Left lung (tissue), 10 donors: ENCODE data around the gene ATP5F1D. TPM values are rescaled to one million over a fixed set of nuclear protein-coding genes. Genes with fewer than 3 reads are reported as not detected.

Experiments used
- ATAC-seq: fragments of 200-7000 bp; cut with Tn5 transposase; one replicate; pipeline ENCODE4 v1.9.1; 2020; ENCODE audit warnings: moderate library complexity
- DNase-seq, 4 donors: peaks; one replicate each; pipeline ENCODE4 v3.0.0-alpha.2; 2013 to 2020
- H3K27ac ChIP-seq, 2 donors: fragments of 200-600 bp; sonication (generic) in 1 of 2; one replicate each; pipeline versions ENCODE4 v1.5.0 to v1.8.0; 2020 to 2021
- H3K27me3 ChIP-seq, 2 donors: fragments of 200-600 bp; sonication (generic) in 1 of 2; one replicate each; pipeline versions ENCODE4 v1.5.0 to v1.8.0; 2020 to 2021
- H3K36me3 ChIP-seq, 2 donors: fragments of 200-600 bp; sonication (generic) in 1 of 2; one replicate each; pipeline versions ENCODE4 v1.5.0 to v1.8.0; 2020 to 2021
- H3K4me1 ChIP-seq, 2 donors: fragments of 200-600 bp; one replicate each; pipeline ENCODE4 v1.8.0; 2021
- H3K4me3 ChIP-seq, 2 donors: fragments of 200-600 bp; sonication (generic) in 1 of 2; one replicate each; pipeline versions ENCODE4 v1.5.0 to v1.8.0; 2020 to 2021; ENCODE audit warnings: mild to moderate bottlenecking in 1 of 2
- H3K9me3 ChIP-seq, 2 donors: fragments of 200-600 bp; sonication (generic) in 1 of 2; one replicate each; pipeline versions ENCODE4 v1.5.0 to v1.8.0; 2020 to 2021
- CTCF ChIP-seq, 2 donors: fragments of 200-600 bp; sonication (generic) in 1 of 2; IDR thresholded peaks; one replicate each; pipeline versions ENCODE4 v1.5.0 to v1.8.0; 2021; ENCODE audit warnings: antibody characterized with exemption in 2 of 2
- intact Hi-C, 2 donors: fragments of 100-400 bp; cut with DNase I; formaldehyde crosslinking; loops; one replicate each; pipeline versions ENCODE4 v1.11.2 to v1.14.2; 2022
- polyA plus RNA-seq, 6 donors: library from polyadenylated mRNA; unstranded; fragments of 120-200 nt; gene quantifications; one replicate each; pipeline ENCODE4 v1.2.1, GENCODE V29; 2013; ENCODE audit not compliant: insufficient read length in 6 of 6
- total RNA-seq, 2 donors: library from RNA; stranded (reverse); fragmentation: NEBNext Ultra II Directional; extraction: Animal tissue kit (Norgen Biotek cat#: 25700); gene quantifications; one replicate each; pipeline ENCODE4 v1.2.1, GENCODE V29; 2021
- donor health status: DM: no; HTN: yes; CAD: no.
- donor health status: DM: no; HTN: no; CAD: no.

ATP5F1D gene
- total and polyA plus RNA-seq, 8 donors, result 55.0 to 161 (median 83.7) TPM

- Histone ChIP-seq H3K4me3 (peak overlapping the region; percentile 48 to 70), H3K27ac (peak overlapping the region; percentile 99), H3K4me1 (peaks cover 43 to 72% of the 10 kb centered on the region in 2 donors), H3K36me3 (peaks cover 4 to 75% of the 10 kb centered on the region in 2 donors), H3K9me3 (no peaks in the 10 kb centered on the region), H3K27me3 (no peaks in the 10 kb centered on the region)
- no peak for TF ChIP-seq CTCF (IDR thresholded peaks at IDR 0.05)
- intact Hi-C loops, result no loop called here
- ATAC-seq (peak; percentile 0), DNase-seq (no peak)
Observed at GRCh38 chr19:1274852-1275259, 33.3 kb downstream of the ATP5F1D start.

- Histone ChIP-seq H3K4me1 (peaks cover 38 to 70% of the 10 kb centered on the region in 2 donors), H3K9me3 (no peaks in the 10 kb centered on the region), H3K36me3 (peaks cover 4 to 75% of the 10 kb centered on the region in 2 donors), H3K4me3 (peak within 1 kb of the TSS; percentile 48 to 70), H3K27ac (peak within 1 kb of the TSS; percentile 99), H3K27me3 (no peaks in the 10 kb centered on the region)
- TF ChIP-seq CTCF (IDR thresholded peaks at IDR 0.05), result no peak
- intact Hi-C loops, result no loop called here
- ATAC-seq (peak; percentile 84), DNase-seq (peak; percentile 93 to 98 (median 97))
Observed at GRCh38 chr19:1275260-1275975, 33.9 kb downstream of the ATP5F1D start, which contains the start of gene FAM174C. Gene FAM174C, plus strand, starts transcription at chr19:1275530. Its CDS starts 20 bp downstream, at chr19:1275550.

- TF ChIP-seq CTCF (IDR thresholded peaks at IDR 0.05), result no peak
- H3K36me3 ChIP-seq, result peaks cover 4 to 68% of the 10 kb centered on the region in 2 donors
- intact Hi-C loops, result no loop called here
- H3K27me3 ChIP-seq, result no peaks in the 10 kb centered on the region
- H3K4me3 ChIP-seq, result peak overlapping the region; percentile 48 to 70
- DNase-seq, result no peak
- peak overlapping the region; percentile 99 for H3K27ac ChIP-seq
- no peak for ATAC-seq
- no peaks in the 10 kb centered on the region for H3K9me3 ChIP-seq
- H3K4me1 ChIP-seq, result peaks cover 32 to 63% of the 10 kb centered on the region in 2 donors
Observed at GRCh38 chr19:1275976-1276627, 34.6 kb downstream of the ATP5F1D start.

GRCh38 chr19:1276628-1277022 lies 35.1 kb downstream of the ATP5F1D start:
- ATAC-seq (no peak), DNase-seq (no peak)
- no peak for TF ChIP-seq CTCF (IDR thresholded peaks at IDR 0.05)
- intact Hi-C loops, result no loop called here
- Histone ChIP-seq H3K4me3 (peak overlapping the region; percentile 48 to 70), H3K27ac (peak overlapping the region; percentile 99), H3K27me3 (no peaks in the 10 kb centered on the region), H3K36me3 (peaks cover 4 to 63% of the 10 kb centered on the region in 2 donors), H3K4me1 (peaks cover 28 to 58% of the 10 kb centered on the region in 2 donors), H3K9me3 (no peaks in the 10 kb centered on the region)

- Histone ChIP-seq H3K4me3 (no peak overlapping the region), H3K4me1 (peaks cover 23 to 53% of the 10 kb centered on the region in 2 donors), H3K9me3 (no peaks in the 10 kb centered on the region), H3K27ac (no peak overlapping the region), H3K27me3 (no peaks in the 10 kb centered on the region), H3K36me3 (peaks cover 4 to 58% of the 10 kb centered on the region in 2 donors)
- no peak for DNase-seq
- TF ChIP-seq CTCF (IDR thresholded peaks at IDR 0.05), result no peak
- intact Hi-C loops, result no loop called here
- ATAC-seq, result no peak
Observed at GRCh38 chr19:1277061-1277460, 35.5 kb downstream of the ATP5F1D start.
